HCT116 (cell line): ENCODE measurements around the gene ARCN1. TPM values are rescaled to one million over a fixed set of nuclear protein-coding genes. Genes with fewer than 3 reads are reported as not detected.
"Not testable (repeated sequence)": the region's sequence is repeated elsewhere in the genome, so short reads cannot be mapped to it uniquely, and the experiment has no call there.

ENCODE experiments used
- ATAC-seq: fragments of 200-7000 bp; cut with Tn5 transposase; 2 replicates; pipeline ENCODE4 v1.9.1; 2020; ENCODE audit warnings: mild to moderate bottlenecking, moderate library complexity
- BruUV-seq: library from RNA; stranded (reverse); fragments of 400-500 nt; replicated peaks from 2 replicates; lab custom pipeline; 2021; lab: Mats Ljungman, UMichigan
- CTCF ChIA-PET: fragments of 300-600 bp; sonication (Branson Sonifier 250); formaldehyde crosslinking; loops from one replicate; lab custom pipeline; 2021; ENCODE audit warnings: antibody characterized with exemption; lab: Charles Lee
- POLR2A ChIA-PET: fragments of 300-600, 350-600 bp; sonication (Branson Sonifier 250); formaldehyde crosslinking; loops from one replicate; lab custom pipeline; 2021; ENCODE audit warnings: antibody characterized with exemption; lab: Charles Lee
- RAD21 ChIA-PET, 2 experiments: fragments of 300-600 bp; sonication (Branson Sonifier 250); formaldehyde crosslinking; loops; one replicate each; lab custom pipeline; 2023; ENCODE audit warnings: low total read pairs in 2 of 2; ENCODE audit not compliant: uncharacterized antibody in 2 of 2, unreplicated experiment in 2 of 2, low non-redundant PET in 1 of 2; lab: Charles Lee
- DNase-seq: peaks from one replicate; pipeline ENCODE4 v3.0.0-alpha.2; 2010; ENCODE audit warnings: low read depth, low spot score
- H2AFZ ChIP-seq: fragments of 200-600 bp; shearing (Covaris generic), sonication (generic); 2 replicates; pipeline ENCODE4 v1.6.1; 2017; ENCODE audit warnings: low read depth, mixed run types, mixed read lengths, antibody characterized with exemption, low read length; ENCODE audit not compliant: poor library complexity, severe bottlenecking
- H3K27ac ChIP-seq: 2 replicates; pipeline ENCODE4 v1.5.1; 2012; ENCODE audit warnings: low read depth, low read length
- H3K27me3 ChIP-seq: fragments of 200-600 bp; sonication (generic); 2 replicates; pipeline ENCODE4 v1.6.1; 2016; ENCODE audit warnings: mixed run types, low read length, mixed read lengths; ENCODE audit not compliant: insufficient read depth
- H3K36me3 ChIP-seq, 2 experiments: fragments of 200-500 bp in 1 of 2; fragments of 200-600 bp in 1 of 2; sonication (Bioruptor generic) in 1 of 2; sonication (generic) in 1 of 2; 2 replicates each; pipeline versions ENCODE4 v1.5.1 to v1.6.1; 2014 to 2016; ENCODE audit warnings: low read length in 2 of 2, inconsistent platforms in 1 of 2, mixed read lengths in 1 of 2, mixed run types in 1 of 2; ENCODE audit not compliant: insufficient read depth in 2 of 2, control insufficient read depth in 1 of 2
- H3K4me1 ChIP-seq, 2 experiments: fragments of 200-600 bp in 1 of 2; sonication (generic) in 1 of 2; 2 replicates each; pipeline versions ENCODE4 v1.5.1 to v1.6.1; 2012 to 2017; ENCODE audit warnings: low read length in 2 of 2, inconsistent platforms in 1 of 2, mild to moderate bottlenecking in 1 of 2, mixed read lengths in 1 of 2, mixed run types in 1 of 2, moderate library complexity in 1 of 2; ENCODE audit not compliant: insufficient read depth in 2 of 2, control insufficient read depth in 1 of 2
- H3K4me2 ChIP-seq: fragments of 200-600 bp; sonication (generic); 2 replicates; pipeline ENCODE4 v1.6.1; 2017; ENCODE audit warnings: mixed run types, low read length, mixed read lengths
- H3K4me3 ChIP-seq, 2 experiments: fragments of 200-600 bp in 1 of 2; sonication (generic) in 1 of 2; replicated peaks in 1 of 2; 2 replicates each; pipeline ENCODE4 v1.5.1; 2011 to 2016; ENCODE audit warnings: low read length in 2 of 2, control low read depth in 1 of 2, low read depth in 1 of 2, mild to moderate bottlenecking in 1 of 2, mixed read lengths in 1 of 2, mixed run types in 1 of 2
- H3K79me2 ChIP-seq: fragments of 200-600 bp; sonication (generic); 2 replicates; pipeline ENCODE4 v1.6.1; 2017; ENCODE audit warnings: mild to moderate bottlenecking, mixed run types, low read length, moderate library complexity, mixed read lengths; ENCODE audit not compliant: insufficient read depth
- H3K9ac ChIP-seq: fragments of 200-600 bp; sonication (generic); 2 replicates; pipeline ENCODE4 v1.6.1; 2016; ENCODE audit warnings: low read length, mixed read lengths
- H3K9me2 ChIP-seq: fragments of 200-600 bp; sonication (generic), shearing (Covaris generic); 2 replicates; pipeline ENCODE4 v1.6.1; 2017; ENCODE audit warnings: mixed run types, mild to moderate bottlenecking, moderate library complexity; ENCODE audit not compliant: insufficient read depth
- H3K9me3 ChIP-seq, 2 experiments: fragments of 200-500 bp in 1 of 2; fragments of 200-600 bp in 1 of 2; sonication (Bioruptor generic) in 1 of 2; sonication (generic) in 1 of 2; 2 replicates each; pipeline ENCODE4 v1.6.1; 2014 to 2017; ENCODE audit warnings: low read length in 2 of 2, mixed read lengths in 2 of 2, inconsistent platforms in 1 of 2, low read depth in 1 of 2, mild to moderate bottlenecking in 1 of 2, mixed run types in 1 of 2, moderate library complexity in 1 of 2; ENCODE audit not compliant: control insufficient read depth in 1 of 2, insufficient read depth in 1 of 2
- H4K20me1 ChIP-seq: fragments of 200-600 bp; sonication (generic), shearing (Covaris generic); 2 replicates; pipeline ENCODE4 v1.6.1; 2017; ENCODE audit warnings: mixed run types, mild to moderate bottlenecking, moderate library complexity; ENCODE audit not compliant: insufficient read depth
- CBX3 ChIP-seq: IDR thresholded peaks from 2 replicates; pipeline ENCODE4 v1.6.1; 2012; ENCODE audit warnings: low read depth
- CEBPB ChIP-seq: IDR thresholded peaks from 2 replicates; pipeline ENCODE4 v1.6.1; 2012; ENCODE audit warnings: low read depth
- CTCF ChIP-seq, 3 experiments: fragments of 200-600 bp in 1 of 3; sonication (generic) in 1 of 3; IDR thresholded peaks in 2 of 3; conservative IDR thresholded peaks in 1 of 3; 2 replicates each; pipeline ENCODE4 v1.5.1; 2012 to 2017; ENCODE audit warnings: low read depth in 2 of 3, low read length in 2 of 3, antibody characterized with exemption in 1 of 3, borderline replicate concordance in 1 of 3, control low read depth in 1 of 3, mild to moderate bottlenecking in 1 of 3, mixed read lengths in 1 of 3, mixed run types in 1 of 3, moderate library complexity in 1 of 3; ENCODE audit not compliant: insufficient read depth in 1 of 3
- ELF1 ChIP-seq: IDR thresholded peaks from 2 replicates; pipeline ENCODE4 v1.6.1; 2012; ENCODE audit warnings: low read depth, borderline replicate concordance
- RAD21 ChIP-seq: IDR thresholded peaks from 2 replicates; pipeline ENCODE4 v1.6.1; 2012; ENCODE audit warnings: low read depth, mild to moderate bottlenecking
- ZBTB33 ChIP-seq: IDR thresholded peaks from 2 replicates; pipeline ENCODE4 v1.6.1; 2011; ENCODE audit warnings: mild to moderate bottlenecking, low read length, moderate library complexity; ENCODE audit not compliant: insufficient replicate concordance; ENCODE audit errors: extremely low read depth
- ZFX ChIP-seq: fragments of 450-650 bp; IDR thresholded peaks from 2 replicates; pipeline ENCODE4 v1.6.1; 2017
- intact Hi-C: fragments of 100-400 bp; cut with micrococcal nuclease; formaldehyde crosslinking; loops from 2 replicates; pipeline ENCODE4 v1.10.0; 2022
- total RNA-seq: library from RNA; stranded (reverse); gene quantifications from one replicate; pipeline ENCODE4 v1.2.1, GENCODE V29; 2021; ENCODE audit not compliant: unreplicated experiment

ARCN1 gene
- total RNA-seq, 1 experiment from 2014 or later = 147 TPM

- H4K20me1 ChIP-seq = no peaks in the 10 kb centered on the region
- H3K27me3 ChIP-seq = no peaks in the 10 kb centered on the region
- H3K4me3 ChIP-seq = no peak overlapping the region
- no peaks in the 10 kb centered on the region for H3K9me3 ChIP-seq
- ChIA-PET POLR2A (interaction anchor here (1.1 kb wide), 1 partner anchor 11 kb away, joined by 3 read pairs; no protein-coding TSS in a partner anchor), RAD21 (no interaction called here), CTCF (interaction anchor here (1.2 to 1.8 kb wide), 2 partner anchors 11 to 16 kb away, joined by 3 to 7 read pairs; no protein-coding TSS in a partner anchor)
- no peak for DNase-seq
- no peaks in the 10 kb centered on the region for H3K9me2 ChIP-seq
- H3K4me2 ChIP-seq = peak overlapping the region; percentile 42
- peak; percentile 71 for ATAC-seq
- H3K4me1 ChIP-seq = peaks cover 12 to 43% of the 10 kb centered on the region in 2 experiments
- no peaks in the 10 kb centered on the region for H3K79me2 ChIP-seq
- BruUV-seq = no TSS peak
- H2AFZ ChIP-seq = no peak overlapping the region
- intact Hi-C loops = loop anchor here (5.0 kb wide), 1 partner anchor 464 kb away; no protein-coding TSS in a partner anchor
- no peak overlapping the region for H3K9ac ChIP-seq
- no peaks in the 10 kb centered on the region for H3K36me3 ChIP-seq
- peak; percentile 49; the same call in 1 of the 2 replicates for TF ChIP-seq CBX3
- no peak for TF ChIP-seq CEBPB
- TF ChIP-seq RAD21 = peak; percentile 75
- no peak for TF ChIP-seq ELF1
- TF ChIP-seq ZBTB33 = no peak
- TF ChIP-seq CTCF (IDR thresholded peaks at IDR 0.05 in 2 of 3, conservative IDR thresholded peaks at IDR 0.05 in 1 of 3; ENCODE audit: borderline replicate concordance in 1 of 3, insufficient read depth in 1 of 3, low read depth in 2 of 3, low read length in 2 of 3) = peak; percentile 69 to 92 (median 85)
- TF ChIP-seq ZFX = peak; percentile 32; the same call in 1 of the 2 replicates
- no peak overlapping the region for H3K27ac ChIP-seq
Observed at GRCh38 chr11:118610773-118611432, 38.7 kb downstream of the ARCN1 start.

- Histone ChIP-seq H3K4me2 (peak overlapping the region; percentile 42), H3K4me1 (peaks cover 8 to 38% of the 10 kb centered on the region in 2 experiments)
- POLR2A ChIA-PET = interaction anchor here (1.1 kb wide), 1 partner anchor 10 kb away, joined by 3 read pairs; no protein-coding TSS in a partner anchor
- H3K9ac ChIP-seq, H3K27ac ChIP-seq, ATAC-seq, H3K36me3 ChIP-seq, RAD21 ChIA-PET, H3K27me3 ChIP-seq, H3K79me2 ChIP-seq, H3K9me3 ChIP-seq, H4K20me1 ChIP-seq, DNase-seq, BruUV-seq, H3K4me3 ChIP-seq, H3K9me2 ChIP-seq, H2AFZ ChIP-seq: not testable (repeated sequence)
- CTCF ChIA-PET = interaction anchor here (1.2 to 1.8 kb wide), 2 partner anchors 10 to 17 kb away, joined by 3 to 7 read pairs; no protein-coding TSS in a partner anchor
- intact Hi-C loops = loop anchor here (5.0 kb wide), 1 partner anchor 464 kb away; no protein-coding TSS in a partner anchor
Observed at GRCh38 chr11:118611433-118611795, 39.2 kb downstream of the ARCN1 start.
